NCI-H446 treated with DMSO at 0.1 percent for 48 hours (cell line): ENCODE results near the gene GIMAP8.
"Not testable (repeated sequence)": the region's sequence is repeated elsewhere in the genome, so short reads cannot be mapped to it uniquely, and the experiment has no call there.

Experiments used
- DNase-seq: peaks from one replicate; lab custom pipeline; 2025; lab: John Stamatoyannopoulos, UW

The GIMAP8 gene

DNA sequence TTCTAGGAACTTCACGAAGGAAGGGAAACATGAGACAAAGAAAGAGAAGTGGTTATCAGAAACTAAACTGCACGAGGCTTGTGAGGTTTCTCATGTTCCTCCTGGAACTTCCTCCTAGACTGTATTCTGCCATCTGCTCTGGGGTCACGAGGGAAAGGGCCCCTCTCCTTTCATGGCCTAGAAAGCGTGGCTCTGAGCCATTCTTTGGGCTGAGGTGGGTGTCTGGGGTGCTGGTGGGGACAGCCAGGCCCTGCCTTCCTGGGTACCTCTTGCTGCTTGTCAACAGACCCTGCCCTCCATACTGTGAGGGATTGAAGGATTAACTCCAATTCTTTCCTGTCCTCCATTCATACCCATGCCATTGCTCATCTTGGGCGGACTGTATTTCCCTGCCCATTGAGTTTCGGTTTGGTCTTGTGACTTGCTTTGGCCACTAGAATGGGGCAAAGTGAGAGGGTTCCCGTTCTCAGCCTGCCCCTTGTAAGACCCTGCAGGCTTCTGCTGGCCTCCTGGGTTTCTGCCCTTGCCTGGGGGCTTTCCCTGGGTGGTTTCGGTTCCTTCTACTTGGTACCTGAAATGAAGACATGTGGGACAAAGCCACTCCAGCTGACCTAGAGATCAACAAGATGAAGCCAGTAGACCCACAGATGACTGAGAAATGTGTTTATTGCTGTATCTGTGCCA is 14.9 kb upstream of the GIMAP8 start:
- DNase-seq = no peak

DNA sequence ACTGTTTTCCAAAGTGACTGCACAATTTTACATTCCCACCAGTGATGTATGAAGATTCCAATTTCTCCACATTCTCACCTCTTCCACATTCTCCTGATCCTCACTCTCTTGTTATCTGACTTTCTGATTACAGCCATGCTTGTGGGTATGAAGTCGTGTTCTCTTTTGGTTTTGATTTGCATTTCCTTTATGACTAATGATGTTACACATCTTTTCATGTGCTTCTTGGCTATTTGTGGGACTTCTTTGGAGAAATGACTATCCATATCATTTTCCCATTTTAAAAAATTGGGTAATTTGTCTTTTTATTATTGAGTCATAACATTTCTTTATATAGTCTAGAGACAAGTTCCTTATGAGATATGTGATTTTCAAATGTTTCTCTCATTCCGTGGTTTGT is 10.5 kb upstream of the GIMAP8 start:
- no peak for DNase-seq

DNA sequence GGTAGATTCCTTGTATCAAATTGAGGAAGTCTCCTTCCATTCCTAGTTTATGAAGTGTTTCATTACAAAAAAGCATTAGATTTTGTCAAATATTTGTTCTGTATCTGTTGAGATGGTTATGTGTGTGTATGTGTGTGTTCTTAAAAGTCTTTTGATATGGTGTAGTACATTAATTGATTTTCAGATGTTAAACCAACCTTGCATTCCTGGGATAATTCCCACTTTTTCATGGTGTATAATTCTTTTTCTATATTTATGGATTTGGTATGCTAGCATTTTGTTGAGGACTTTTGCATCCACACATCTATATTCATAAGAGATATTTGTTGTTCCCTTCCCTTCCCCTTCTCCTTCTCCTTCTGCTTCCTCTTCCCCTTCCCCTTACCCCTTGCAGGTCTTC is 8.9 kb upstream of the GIMAP8 start:
- DNase-seq = no peak

DNA sequence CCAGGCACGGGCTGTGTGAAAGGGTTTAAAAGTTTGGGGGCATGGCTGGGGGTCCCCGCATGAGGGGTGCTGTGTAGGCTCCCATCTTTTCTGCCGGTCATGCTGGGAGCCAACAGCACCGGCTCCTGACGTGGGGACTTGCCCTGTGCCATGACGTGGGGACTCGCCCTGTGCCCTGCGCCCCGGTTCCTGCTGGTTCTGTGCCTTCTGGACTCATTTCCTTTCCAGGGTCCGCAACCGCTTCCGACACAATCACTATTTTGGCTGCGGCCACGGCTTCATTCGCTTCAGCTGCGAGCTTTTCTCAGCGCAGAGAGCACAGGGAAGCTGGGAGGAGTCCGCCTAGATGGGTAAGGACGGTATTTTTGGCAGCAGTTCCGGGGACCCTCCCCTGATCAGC is 7.6 kb upstream of the GIMAP8 start:
- no peak for DNase-seq

DNA sequence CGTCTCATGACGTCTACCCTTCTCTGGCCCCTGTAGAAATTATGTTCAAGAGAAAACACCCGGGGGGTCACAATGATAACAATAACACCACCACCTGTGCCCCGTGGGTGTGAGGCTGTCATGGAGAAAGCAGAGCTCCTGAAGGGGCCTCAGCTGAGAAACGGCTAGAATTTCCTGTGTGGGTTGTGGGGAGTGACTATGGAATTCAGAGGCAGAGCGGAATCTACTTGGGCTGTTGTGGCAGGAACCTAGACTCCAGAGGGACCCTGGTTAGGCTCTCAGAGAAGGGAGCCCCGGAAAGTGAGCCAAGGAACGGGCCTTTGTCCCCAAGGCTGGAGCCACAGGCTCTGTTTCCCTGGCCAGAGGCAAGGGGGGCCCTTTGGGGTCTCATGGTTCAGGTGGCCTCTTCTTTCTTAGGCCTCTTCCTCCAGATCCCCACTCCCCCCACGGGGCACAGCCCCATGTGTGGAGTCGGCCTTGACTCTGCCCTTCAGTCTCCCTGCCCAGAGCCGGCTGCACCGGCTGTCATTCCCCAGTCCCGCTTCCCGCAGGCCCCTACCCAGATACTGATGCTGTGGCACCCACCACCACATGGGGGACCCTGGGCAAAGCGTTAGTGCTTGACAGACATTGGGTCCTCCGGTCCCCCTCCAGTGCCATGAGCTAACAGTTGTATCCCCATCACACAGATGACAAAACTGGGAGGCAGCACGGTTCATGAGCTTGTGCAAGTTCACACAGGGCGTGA is 6.5 kb upstream of the GIMAP8 start:
- no peak for DNase-seq

DNA sequence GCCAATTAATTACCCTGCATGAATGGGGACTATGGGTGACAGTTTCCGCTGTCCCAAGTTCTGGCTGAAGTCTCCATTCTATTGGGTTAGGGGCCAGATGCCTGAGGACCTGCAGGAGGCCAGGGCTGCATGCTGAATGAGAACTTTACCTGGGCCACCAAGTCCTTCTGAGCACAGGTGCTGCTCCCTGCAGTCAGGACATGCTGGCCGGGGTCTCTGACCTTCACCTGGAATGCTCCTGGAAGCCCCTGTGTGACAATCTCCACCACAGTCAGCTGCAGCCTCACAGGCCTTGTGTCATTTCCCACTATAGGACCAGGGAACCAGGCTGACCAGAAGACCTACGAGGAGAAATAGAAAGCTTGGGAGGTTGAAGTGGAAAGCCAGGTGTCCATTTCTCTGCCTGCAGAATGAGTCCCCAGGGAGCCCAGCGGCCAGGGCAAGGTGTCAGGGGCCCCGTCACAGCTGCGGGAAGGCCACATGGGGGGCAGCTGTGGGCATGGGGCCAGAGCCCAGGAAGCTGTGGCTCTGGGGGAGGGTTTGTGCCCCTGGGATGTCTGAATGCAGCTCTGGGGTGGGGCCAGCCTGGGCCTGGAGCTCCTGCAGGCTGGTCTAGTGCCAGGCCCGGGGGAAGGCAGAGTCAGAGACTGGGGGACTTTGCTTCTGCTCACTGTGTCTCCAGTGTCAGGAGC is 5.6 kb upstream of the GIMAP8 start:
- no peak for DNase-seq

DNA sequence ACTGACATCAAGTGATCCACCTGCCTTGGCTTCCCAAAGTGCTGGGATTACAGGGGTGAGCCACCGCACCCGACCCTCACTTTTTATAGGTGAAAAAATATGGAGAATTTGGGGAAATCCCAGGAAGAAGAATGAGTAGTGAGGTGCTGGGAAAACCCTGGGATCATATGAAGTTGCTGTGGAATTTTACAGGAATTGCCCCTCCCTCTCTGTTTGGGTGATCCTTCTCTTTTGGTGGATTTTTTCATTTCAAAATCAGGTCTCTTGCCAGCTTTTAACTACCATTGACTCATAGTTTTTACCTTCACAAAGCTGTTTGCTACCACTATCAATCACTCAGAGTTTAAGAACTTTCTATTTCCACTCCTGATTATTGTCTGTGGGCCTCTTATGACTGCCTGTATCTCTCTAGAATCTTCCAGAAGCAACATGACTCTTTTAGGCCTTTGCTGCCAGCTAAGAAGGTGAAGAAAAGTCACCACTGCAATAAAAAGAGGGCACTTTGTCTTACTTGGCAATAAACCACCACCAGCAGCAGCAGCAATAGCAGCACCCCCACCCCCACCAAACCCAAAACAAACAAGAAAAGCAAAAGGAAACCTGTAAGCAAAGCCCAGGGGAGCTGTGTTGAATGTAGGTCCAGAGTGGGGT is 4.0 kb upstream of the GIMAP8 start:
- no peak for DNase-seq

DNA sequence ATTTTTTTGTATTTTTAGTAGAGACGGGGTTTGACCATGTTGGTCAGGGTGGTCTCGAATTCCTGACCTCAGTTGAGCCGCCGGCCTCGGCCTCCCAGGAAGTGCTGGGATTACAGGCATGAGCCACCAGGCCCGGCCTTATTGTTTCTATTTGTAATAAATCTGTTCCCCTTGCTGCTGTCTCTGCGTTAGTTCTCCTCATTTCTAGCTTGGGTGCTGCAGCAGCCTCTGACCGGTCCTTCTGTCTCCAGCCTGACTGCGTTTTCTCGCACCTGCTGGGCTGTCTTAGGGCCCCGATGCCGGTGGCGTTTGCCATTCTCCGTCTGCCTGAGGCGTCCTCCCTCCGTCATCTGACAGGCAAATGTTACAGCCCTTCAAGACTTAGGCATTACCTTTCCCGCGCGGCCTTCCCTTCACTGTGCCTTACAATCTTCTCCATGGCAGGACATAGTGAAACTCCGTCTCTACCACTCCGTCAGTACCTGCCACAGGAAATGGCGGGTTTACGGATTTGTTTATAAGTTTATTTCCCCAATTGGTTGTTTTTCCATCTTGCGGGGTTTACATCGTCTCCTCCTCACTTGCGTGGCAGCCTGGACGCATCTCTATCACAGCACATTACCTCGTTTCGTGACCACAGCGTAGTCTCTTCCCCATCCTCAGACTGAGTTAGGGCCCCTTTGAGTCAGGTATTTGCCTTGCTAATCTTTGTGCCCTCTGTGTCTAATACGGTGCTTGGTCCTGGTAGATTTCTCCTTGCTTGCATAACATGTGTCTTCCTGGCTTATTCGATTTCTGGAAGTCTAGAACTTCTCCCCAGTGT is 2.3 kb upstream of the GIMAP8 start:
- no peak for DNase-seq

DNA sequence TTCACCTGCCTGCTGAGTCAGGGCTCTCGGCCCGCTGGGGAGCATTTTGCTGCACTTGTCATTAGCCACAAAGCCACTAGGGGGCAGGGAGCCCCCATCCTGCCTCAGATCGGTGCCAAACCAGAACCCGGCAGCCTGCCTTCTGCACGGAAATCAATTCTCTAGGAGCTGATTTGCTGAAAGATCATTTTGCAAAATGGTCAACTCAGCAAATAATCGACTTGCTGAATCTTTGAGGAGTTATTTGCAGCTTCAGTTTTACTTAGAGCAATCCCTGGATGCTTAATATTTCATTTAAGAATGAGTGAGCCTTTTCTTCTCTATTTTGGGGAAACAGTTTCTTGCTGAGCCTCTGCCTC is 1.7 kb upstream of the GIMAP8 start:
- peak; percentile 6 for DNase-seq

DNA sequence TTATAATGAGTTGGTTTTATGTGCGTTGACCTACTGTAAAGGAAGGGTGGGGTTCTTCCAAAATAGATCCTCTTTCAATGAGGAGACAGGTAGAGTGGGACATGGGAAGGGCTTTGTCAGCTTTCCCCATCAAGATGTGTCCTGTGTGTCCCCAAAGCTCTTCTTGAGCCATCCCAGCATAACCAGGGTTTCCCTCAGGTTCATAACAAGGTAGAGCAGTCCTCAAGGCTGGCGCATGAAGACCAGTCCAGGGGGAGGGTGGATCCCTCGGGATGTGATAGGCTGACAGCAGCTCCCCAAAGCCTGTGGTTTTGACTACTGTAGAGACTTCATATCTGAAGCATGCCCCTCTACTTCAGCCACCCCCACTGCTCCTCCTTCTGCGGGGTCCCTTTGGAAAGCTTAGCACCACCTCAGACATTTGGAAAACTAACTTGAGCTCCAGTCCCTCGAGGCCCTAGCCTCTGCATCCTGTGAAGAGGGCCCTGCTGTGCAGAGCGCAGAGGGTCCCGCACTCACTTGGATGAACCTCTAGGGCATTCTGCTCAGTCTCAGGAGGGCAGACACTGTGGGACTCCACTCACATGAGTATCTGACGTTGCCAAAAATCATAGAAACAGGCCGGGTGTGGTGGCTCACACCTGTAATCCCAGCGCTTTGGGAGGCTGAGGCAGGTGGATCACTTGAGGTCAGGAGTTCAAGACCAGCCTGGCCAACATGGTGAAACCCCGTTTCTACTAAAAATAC is 1.1 kb upstream of the GIMAP8 start:
- no peak for DNase-seq

DNA sequence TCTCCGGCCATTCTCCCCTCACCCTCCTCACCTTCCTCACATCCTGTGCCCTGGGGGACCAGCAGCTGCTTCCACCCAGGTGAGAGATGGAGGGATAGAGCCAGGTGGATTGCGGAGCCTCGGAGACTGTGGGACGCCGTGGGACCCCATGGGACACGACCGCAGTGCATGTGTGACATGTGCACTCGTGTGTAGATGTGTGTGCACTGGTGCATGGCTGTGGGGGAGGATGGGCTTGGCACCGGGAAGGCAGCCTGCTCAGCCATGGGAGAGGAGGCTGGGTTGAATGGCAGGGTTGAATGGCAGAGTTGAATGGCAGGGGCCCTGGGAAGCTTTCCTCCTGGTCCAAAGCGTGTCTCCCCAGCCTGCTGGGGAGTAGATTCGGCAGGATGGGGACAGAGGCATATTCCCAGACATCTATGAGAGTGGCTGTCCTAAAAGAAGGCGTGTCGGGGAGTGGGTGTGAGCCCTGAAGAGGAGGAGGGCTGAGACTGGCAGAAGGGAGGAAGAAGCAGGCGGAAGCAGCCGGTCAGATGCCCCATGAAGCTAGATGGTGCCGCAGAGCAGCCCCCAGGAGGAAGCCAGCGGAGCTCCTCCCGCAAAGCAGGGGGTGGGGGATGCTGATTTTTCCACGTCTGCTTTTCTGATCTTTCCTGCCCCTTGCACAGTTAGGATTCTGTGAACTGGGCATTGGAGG is 815 bp downstream of the GIMAP8 start:
- no peak for DNase-seq

DNA sequence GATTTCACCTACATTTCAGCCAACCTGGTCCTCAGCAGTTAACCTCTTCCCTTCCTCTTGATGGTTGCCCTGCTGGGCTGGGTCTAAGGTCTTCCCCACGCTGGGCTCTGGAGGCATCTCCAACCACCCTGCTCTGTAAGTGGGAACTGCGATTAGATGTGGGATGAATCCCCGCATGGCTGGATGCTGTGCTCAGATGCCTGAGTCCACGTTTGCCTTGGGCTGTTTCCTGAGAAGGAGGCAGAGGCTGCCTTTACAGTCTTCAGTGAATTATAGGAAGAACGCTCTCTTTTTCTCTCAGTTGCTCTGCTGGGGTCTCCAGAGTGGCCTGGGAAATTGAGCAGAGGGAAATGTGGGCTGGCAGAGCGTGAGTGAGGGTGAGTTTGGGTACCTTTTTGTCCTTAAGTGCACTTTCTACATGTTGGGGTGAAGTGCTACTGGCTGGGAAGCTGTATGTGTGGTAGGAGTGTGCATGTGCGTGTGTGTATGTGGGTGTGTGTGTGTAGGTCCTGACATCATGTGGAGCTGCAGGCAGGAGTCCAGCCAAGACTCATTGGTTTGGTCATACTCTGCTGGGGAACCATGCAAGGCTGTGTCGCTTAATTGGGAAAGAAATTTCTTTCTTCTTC is 1.5 kb downstream of the GIMAP8 start:
- no peak for DNase-seq

DNA sequence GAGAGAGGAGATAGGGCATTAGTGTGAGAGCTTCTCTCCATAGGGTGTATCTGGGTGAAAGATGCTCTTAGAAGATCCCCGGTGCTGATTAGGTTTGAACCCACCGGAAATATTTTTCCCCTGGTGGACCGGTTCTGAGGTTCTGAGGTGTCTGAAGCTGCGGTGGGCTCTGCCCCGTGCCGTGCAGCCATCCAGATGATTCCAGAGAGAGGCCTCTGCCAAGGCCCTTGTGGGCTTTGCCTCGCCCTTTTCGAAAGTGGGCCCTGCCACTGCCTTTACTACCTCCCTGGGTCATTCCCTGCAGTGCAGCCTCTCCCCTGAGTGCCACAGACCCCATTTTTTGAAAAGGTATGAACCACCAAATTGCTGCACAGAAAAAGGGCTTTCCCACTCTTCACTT is 2.8 kb downstream of the GIMAP8 start:
- no peak for DNase-seq

DNA sequence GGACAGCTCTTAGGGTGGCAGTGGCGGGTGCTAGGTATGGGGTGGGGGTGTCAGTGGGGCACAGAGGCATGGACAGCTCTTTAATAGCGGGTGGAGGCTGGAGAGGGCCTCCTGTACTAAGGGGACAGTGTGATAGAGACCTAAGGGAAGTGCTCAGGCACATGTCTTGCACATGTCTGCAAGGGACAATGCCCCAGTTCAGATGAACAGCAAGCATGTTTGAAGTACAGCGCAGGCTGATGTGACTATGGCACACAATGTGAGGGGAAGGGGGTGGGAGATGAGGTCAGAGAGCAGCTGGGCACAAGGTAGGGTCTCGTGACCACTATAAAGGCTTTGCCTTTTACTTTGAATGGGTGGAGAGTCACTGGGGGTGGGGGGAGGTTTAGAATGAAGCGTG is 3.5 kb downstream of the GIMAP8 start:
- no peak for DNase-seq

DNA sequence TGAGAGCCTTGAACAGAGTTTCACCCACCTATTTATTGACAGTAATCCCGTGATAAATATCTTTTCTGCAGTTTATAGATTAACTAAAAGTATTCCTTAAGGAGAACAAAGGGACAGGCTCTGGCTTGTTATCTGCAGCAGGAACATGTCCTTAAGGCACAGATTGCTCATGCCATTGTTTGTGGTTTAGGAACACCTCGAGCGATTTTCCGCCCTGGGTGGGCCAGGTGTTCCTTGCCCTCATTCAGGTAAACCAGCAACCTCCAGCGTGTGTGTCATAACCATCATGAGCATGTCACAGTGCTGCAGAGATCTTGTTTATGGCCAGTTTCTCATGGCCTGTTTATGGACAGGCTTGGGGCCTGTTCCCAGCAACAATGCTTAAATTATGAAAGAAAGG is 6.6 kb downstream of the GIMAP8 start:
- DNase-seq = not testable (repeated sequence)

DNA sequence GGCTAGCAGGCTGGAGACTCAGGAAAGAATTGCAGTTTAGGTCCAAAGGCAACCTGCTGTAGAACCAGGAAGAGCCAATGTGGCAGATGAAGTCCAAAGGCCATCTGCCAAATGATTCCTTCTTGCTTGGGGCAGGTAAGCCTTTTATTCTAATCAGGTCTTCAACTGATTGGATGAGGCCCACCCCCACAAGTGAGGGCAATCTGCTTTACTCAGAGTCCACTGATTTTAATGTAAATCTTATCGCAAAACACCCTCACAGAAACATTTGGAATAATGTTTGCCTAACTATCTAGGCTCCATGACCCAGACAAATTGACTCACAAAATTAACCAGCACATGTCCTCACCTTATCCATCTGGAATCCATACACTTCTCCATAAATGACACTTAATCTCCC is 7.8 kb downstream of the GIMAP8 start:
- DNase-seq = no peak

DNA sequence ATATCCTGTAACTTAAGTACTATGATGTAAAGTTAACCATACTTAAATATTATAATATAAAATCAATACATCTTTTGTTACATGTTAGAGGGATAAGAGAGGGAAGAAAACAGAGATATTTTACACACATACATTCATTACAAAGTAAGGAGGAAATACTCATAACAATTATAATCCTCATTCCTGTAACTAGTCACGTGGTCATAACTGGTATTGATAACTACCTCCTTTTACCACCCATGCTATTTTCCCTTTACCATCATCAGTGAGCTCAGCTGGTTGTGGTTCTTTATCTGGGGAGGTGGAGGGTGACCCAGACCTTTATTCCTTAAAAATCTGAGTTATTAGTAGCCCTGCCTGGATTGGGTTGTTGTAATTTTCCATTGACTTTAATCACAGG is 8.3 kb downstream of the GIMAP8 start:
- DNase-seq = no peak

DNA sequence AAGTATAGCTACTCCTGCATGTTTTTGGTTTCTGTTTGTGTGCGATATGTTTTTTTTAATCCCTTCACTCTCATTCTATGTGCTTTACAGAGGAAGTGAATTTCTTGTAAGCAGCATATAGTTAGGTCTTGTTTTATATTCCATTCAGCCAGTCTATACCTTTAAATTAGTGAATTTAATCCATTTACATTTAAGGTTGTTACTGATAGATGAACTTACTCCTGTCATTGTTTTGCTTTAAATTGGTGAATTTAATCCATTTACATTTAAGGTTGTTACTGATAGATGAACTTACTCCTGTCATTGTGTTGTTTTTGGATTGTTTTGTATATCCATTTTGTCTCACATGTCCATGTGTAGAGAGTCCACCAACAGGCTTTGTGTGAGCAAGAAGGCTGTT is 11.1 kb downstream of the GIMAP8 start:
- no peak for DNase-seq

DNA sequence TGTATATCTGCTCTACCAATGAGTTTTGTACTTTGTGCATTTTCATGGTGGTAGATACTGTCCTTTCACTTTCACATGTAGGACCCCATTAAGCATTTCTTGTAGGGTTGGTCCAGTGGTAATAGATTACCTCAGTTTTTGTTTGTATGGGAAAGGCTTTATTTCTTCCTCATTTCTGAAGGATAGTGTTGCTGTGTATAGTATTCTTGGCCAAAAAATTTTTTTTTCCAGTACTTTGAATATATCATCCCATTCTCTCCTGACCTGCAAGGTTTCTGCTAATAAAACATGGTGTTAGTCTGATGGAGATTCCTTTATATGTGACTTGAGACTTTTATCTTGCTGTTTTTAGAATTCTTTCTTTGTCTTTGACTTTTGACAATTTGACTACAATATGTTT is 12.0 kb downstream of the GIMAP8 start:
- no peak for DNase-seq

DNA sequence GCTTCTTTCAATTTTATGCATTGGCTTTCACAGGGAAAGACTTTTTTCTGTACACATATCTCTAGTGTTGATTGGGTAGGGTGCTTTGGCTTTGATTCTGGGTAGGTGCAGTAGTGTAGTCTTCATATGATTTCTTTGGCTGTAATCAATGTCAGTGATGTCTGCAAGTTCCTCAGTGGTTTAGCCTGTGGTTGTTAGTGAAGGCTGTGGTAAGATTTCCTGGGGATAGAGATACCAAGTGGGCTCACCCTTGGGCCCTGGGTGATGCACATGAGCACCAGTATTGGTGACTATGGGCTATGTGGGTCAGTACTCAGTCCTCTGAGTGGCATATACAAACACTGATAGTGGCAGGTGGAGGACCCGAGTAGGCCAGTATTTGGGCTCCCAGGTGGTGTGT is 13.0 kb downstream of the GIMAP8 start:
- no peak for DNase-seq
